Endometrium (tissue), 2 donors: ENCODE results near the gene KCNJ4.
"Not testable (repeated sequence)": the region's sequence is repeated elsewhere in the genome, so short reads cannot be mapped to it uniquely, and the experiment has no call there.

Source experiments
- FAIRE-seq: peaks from 2 replicates; lab custom pipeline; 2012; peaks lifted over from hg19 to GRCh38; lab: Jason Lieb, UNC
- donor health status: control.
- donor health status: control.

Gene KCNJ4

DNA sequence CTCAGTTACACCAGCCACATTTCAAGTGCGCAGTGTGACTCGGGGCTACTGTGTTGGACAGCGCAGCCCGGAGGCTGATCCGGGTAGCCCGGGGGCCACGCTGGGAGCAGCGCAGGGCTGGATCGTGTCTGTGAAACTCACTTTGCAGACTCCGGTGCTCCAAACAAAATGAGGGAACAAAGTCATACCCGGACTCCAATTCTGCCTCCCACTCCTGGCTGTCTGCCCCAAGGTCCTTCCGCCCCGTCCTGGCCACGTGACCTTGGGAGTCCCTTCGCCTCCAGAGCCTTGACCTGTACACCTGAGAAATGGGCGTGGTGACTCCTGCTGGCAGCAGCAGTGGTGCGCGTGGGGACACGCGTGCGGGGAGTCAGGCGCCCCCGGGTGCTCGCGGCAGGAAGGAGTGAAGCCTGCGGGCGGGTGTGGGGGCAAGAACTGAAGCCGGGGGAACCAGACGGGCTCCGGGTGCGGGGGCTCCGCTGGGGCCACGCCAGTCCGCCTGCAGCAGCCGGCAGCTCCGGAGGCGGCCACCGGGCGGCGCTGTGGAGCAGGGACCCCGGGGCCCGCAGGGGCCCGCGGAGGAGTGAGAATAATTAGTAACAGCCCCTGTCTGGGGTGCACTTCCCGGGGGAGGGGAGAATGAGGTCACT lies 42.4 kb downstream of the KCNJ4 start:
- no peak for FAIRE-seq

DNA sequence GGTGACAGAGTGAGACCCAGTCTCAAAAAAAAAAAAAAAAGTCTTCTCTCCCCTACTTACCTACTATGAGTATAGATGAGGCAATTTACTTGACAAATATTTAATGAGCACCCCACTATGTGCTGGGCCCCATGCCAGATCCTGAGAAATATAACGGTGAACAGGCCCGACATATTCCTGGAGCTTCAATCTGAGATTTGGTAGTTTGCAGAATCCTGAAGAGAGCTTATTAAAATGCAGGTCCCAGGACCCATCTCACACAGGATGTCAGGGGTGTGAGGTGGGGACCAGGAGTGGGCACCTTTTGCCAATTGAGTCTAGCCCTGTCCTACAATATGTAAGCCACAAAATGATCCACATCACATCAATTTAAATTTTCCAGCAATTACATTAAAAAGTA lies 44.0 kb downstream of the KCNJ4 start:
- FAIRE-seq, result no peak

DNA sequence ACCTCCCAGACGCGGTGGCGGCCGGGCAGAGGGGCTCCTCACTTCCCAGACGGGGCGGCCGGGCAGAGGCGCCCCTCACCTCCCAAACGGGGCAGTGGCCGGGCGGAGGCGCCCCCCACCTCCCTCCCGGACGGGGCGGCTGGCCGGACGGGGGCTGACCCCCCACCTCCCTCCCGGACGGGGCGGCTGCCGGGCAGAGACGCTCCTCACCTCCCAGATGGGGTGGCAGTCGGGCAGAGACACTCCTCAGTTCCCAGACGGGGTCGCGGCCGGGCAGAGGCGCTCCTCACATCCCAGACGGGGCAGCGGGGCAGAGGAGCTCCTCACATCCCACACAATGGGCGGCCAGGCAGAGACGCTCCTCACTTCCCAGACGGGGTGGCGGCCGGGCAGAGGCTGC lies 45.1 kb downstream of the KCNJ4 start:
- not testable (repeated sequence) for FAIRE-seq

DNA sequence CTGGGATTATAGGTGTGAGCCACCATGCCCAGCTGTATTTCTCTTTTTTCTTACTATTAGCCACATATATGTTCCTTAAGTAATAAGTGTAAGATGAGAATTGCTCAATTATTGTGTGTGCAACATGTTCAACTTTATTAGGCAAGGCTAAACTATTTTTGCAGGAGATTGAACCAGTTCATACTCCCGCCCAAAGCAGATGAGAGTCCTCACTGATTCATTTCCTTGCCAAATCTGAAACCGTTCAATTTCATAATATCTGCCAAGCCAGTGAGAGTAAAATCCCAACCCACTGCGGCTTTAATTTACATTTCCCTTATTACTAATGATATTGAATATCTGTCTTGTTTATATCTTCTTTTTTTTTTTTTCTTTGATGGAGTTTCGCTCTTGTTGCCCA lies 48.4 kb downstream of the KCNJ4 start:
- no peak for FAIRE-seq

DNA sequence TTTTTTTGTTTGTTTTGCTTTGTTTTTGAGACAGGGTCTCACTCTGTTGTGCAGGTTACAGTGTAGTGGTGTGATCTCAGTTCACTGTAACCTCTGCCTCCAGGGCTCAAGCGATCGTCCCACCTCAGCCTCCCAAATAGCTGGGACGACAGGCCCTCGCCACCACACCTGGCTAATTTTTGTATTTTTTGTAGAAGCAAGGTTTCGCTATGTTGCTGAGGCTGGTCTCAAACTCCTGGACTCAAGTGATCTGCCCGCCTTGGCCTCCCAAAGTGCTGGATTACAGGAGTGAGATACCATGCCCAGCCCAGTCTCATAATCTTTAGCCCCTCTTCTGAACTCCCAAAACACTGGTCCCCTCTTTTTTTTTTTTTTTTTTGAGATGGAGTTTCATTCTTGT lies 50.6 kb downstream of the KCNJ4 start:
- no peak for FAIRE-seq

DNA sequence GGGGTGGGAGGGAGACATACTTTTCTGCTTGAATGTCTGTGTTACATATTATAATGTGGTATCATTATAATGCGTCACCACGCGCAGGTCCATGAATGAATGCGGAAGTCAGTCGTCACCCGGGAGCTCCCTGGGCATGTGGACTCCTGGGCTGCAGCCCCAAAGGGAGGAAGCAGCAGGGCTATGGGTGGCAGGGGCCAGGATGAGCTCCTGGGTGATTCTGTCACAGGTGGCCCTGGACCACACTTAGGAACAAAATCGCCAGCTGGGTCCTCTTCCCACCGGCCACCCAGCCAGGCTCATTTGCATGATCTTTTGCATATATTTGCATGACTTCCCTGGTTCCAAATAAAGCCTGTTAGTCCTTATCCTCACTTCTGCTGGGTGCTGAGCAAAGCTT lies 51.2 kb downstream of the KCNJ4 start:
- no peak for FAIRE-seq

DNA sequence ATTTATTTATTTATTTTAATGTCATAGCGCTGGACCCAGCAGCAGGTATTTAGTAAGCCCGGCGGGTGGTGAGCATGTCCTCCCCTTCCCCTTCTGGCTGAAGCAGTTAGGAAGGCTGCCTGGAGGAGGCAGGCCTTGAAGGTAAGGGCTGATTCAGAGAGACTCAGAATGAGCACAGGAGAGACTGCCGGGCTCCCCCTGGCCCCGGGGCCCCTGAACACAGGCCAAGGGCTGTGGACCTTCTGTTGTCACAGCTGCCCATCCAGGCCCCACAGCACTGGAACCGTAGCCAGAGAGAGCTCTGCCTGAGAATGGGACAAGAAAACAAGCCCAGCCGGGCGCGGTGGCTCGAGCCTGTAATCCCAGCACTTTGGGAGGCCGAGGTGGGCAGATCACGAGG lies 52.8 kb downstream of the KCNJ4 start:
- FAIRE-seq, result no peak

DNA sequence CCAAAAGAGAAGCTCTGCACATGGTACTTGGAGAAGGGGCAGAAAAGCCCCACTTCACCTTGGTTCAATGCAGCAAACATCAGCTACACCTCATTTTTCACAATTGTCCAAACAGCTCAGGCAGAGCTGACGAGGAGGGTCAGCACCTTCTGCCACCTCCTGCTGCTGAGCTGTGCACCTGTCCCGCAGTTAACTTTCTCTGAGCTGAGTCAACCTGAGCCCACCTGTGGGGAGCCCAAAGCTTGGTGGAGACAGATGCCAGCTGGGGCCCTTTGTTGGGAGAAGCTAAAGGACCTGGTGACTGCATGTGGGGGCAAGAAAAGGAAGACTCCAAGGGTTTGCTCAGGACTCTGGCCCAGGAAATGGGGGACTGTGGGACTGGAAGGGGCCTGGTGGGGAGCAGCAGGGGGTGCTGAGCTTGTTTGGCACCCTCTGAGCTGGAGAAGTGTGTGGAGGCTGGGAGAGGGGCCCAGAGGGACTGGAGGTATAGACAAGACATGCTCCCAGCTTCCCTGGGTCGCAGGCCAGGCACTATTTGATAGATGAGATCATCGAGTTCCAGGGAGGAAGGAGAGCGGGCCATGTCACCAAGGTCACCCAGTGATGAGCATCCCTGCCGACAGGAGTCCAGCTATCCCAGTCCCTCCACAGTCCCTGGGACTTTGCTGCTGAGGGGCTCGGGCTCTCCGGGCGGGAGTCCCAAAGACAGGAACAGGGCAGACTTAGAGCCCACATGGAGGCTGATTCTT lies 53.5 kb downstream of the KCNJ4 start:
- FAIRE-seq, result no peak

DNA sequence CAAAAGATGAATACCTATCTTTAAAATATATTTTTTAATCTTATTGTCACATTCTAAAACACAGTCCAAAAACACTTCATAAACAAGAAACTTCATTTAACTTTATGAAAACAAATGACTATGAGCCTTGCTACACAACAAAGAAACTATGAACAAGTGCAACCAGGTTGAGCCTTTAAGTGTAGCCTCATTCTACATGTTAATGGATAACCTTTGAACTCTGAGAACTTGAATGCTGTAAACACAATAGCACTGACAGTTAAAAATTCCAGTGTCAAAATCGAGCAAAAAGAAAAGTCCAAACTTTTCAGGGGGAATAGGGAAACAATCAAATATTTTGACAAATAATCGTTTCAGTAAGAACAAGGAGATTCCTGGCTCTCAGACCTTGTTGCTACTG lies 54.7 kb downstream of the KCNJ4 start:
- FAIRE-seq, result peak; percentile 58

DNA sequence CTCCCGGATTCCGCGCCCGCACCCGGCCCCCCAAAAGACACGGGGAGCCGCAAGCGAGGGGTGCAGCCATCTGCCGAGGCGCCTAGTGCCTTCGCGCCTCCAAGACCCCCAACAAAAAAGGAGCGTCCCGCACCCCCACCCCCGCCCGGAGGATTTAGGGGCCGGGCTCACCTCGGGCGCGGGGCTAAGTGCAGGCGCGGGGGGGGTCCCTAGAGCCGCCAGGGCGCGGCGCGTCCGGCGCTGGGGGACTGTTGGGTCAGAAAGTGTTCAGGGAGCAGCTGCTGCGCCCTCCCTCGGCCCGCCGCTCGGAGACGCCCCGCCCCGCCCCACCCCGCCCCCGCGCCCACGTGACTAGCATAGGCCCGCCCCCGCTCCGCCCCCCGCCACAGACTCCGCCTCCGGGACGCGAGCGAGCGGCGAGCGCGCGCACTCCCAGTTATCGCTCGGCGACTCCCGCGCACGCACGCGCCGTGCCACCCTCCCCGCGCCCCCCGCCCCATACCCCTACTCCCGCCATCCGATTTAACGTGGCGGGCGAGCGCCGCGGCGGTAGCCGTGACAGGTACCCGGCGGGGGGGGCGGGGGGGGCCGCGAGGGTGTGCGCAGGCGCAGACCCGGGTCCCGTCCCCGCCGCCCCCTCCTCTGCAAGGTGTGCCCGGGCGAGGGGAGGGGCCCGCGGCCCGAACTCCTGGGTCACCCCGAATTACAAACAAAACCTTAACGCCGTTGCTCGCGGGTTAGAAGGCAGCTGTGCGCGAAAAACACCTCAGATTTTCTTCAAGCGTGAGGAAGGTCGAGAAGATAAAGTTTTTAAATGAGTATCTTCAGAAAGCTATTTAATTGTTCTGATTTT lies 56.2 kb downstream of the KCNJ4 start:
- no peak for FAIRE-seq

DNA sequence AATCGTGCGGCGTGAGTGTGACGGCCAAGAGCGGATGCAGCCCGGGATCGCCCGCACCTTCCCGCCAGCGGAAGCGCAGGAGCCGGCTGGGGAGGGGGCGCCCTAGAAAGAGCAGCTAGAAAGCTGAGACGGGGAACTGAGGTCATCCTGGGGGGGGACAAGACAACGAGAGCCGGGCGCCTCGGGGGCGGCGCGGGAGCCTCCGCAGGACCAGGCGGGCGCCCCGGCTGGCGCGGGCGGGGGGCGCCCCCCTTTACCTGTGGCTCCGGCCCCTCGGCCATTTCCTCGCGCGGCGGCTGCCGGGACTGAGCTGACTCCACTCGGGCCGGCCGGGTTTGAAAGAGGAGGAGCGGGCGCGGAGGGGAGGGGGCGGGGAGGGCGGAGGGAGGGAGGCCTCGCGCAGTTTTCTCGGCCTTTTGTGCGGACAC lies 56.8 kb downstream of the KCNJ4 start:
- FAIRE-seq, result not testable (repeated sequence)

DNA sequence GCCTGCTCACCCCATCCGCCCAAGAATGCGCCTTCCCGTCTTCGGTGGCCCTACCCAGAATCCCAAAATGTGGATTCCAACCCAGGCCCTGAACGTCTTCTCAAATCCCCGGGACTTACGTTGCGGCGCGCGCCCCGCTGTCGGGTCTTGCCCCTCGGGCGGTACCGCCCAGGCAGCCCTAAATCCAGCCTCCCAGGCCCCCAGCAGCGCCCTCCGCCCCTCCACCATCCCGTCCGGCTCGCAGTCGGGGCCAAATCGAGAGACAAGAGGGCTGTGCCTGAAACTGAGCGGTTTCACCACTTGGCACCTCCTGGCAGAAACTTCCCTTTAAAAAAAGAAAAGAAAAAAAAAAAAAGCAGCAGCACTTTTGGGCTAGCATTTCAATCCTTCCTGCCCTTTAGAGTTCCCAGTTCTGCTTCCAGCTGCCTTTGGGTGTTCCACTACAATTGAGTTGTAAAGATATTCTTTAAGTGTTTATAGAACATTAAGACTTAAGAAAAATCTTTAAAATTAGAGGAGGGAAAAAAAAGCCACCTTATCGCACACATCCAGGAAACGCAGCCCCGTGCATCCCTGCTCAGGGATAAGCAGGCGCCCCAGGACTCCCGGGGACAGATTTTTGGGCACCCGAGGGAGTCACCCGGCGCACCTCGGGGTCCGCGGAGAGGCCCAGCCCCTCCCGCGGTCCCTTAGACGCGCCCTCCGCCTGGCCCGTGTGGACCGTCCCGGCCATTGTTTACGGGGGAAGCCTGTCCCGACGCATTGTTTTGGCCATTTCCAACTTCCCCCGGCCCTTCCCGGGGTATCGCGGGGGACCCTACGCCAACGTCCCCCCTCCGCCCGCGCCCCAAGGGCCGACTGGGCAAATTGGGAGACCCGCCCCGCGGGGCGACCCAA lies 57.6 kb downstream of the KCNJ4 start:
- FAIRE-seq, result no peak

DNA sequence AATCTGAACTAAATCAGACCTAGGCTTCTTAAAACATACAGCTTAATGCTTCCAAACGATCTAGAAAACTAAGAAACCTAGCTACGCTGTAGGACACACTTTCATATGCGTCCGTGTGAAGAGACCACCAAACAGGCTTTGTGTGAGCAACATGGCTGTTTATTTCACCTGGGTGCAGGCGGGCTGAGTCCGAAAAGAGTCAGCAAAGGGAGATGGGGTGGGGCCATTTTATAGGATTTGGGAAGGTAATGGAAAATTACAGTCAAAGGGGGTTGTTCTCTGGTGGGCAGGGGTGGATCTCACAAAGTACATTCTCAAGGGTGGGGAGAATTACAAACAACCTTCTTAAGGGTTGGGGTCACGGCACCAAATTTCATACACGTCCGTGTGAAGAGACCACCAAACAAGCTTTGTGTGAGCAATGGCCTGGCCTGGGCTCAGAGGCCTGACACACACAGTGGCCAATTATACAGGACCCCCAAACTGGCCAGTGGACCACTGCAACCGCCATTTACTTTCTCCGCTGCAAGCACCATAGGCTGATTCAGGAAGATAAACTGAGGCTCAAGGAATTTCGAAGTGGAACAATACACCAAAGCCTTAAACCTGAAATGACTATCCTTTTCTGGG lies 58.4 kb downstream of the KCNJ4 start:
- FAIRE-seq, result not testable (repeated sequence)

DNA sequence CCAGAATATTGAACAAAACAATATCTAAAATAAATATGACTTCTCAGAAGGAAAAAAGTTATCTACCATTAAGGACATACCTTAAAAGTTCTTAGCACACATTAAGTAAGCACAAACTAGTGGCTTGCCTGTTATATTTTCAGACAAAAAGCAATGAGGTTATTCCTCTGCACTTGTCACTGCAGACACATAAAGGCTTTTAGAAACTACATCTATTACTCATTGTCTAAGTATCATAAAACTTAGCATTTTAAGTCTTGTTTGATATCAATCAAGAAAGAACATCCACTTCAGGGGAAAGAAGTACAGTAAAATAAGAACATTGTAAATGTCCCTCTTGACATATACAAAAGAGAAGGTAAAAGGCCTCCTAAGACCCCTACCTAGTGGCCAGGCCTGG lies 59.1 kb downstream of the KCNJ4 start:
- not testable (repeated sequence) for FAIRE-seq

DNA sequence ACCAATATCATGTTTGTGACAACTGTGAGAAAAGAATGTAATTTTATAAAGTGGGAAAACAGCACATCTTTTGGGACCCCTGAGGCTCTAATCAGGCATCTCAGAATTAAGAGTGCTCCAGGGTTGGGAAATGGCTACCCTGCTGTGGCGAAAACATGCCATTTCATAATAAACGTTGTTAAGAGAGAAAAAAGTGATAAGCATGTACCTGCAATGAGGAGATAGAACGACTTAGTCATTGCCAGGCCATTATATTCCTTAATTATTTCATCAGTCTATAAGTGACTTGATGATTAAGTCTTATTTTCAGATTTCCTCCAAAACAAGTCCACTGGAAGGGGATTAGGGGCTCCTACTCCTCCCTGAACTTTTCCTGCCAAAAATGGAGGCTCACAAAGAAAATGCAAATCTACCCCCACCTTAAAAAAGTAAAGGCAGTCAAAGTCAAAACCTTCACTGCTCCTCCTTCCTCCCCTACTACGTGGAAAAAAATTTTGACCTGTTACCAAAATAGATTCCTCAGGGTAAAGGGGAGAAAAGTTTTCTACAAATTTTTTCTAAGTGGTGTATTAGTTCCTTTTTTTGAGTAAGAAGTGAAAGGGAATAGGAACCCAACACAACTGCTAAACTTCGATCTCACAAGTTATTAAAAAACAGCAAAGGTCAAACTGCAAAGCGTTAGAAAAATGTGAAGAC lies 59.9 kb downstream of the KCNJ4 start:
- not testable (repeated sequence) for FAIRE-seq

DNA sequence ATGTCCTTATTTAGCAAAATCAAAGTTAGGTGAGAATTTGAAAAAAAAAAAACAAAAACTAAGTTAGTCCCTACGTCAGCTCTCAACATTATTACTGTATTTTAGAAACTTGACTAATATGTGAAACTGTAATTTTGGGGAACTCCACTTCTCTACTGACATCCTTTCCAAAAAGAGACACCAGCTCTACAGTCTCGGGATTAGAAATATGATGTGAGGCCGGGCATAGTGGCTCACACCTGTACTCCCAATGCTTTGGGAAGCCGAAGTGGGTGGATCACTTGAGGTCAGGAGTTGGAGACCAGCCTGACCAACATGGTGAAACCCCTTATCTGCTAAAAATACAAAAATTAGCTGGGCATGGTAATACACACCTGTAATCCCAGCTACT lies 65.6 kb downstream of the KCNJ4 start:
- FAIRE-seq, result not testable (repeated sequence)

DNA sequence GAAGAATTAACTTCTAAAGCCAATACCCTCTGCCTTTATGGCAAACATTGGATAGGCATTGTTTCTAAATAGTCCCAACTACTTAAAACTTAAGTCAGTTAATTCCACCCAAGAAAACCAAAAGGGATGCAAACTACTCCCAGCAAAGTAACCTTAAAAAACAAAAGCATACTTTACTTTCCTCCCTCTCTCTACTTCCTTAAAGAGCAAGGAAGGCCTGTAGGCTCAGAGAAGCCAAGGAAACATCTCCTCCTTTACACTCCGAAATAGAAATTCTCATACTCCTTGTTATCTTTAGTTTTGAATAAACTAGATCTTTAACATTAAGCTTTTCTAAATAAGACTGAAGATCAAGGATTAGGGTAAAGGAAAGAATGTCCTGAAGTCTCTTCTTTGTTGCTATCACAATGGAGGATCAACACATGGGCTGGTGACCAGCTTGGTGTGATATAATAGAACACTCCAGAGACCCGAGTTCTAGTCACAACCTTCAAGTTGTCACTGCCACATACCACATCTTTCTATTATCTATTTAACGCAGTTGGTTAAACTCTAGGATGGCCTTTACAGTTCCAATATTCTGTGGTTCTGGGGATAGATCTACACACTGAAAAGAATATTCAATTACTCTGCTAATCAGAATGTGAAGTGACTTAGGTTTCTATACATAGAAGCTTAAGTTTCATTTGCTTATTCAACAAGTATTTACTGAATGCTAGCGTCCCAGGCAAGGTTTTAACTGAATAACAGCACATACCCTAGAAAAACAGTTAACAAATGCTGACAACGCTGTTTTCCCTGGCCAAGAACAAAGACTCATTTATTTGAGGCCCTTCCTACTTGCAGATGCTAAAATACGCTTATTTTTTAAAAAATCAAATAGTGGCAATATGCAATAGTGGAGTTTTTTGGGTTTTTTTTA lies 66.2 kb downstream of the KCNJ4 start:
- not testable (repeated sequence) for FAIRE-seq

DNA sequence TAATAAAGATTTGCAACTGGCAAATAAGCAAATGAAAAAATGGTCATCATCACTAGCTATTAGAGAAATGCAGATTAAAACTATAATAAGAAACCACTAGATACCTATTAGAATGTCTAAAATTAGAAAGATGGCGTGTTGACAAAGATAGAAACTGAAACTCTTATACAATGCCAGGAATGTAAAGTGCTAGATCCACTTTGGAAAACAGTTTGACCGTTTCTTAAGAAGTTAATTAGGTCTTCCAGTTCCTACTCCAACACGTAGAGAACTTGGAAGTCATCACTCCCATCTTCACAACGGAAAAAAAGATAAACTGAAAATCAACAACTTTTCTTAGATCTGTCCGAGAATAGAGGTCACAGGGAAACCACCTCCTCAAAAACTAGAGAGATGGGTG lies 68.1 kb downstream of the KCNJ4 start:
- not testable (repeated sequence) for FAIRE-seq

DNA sequence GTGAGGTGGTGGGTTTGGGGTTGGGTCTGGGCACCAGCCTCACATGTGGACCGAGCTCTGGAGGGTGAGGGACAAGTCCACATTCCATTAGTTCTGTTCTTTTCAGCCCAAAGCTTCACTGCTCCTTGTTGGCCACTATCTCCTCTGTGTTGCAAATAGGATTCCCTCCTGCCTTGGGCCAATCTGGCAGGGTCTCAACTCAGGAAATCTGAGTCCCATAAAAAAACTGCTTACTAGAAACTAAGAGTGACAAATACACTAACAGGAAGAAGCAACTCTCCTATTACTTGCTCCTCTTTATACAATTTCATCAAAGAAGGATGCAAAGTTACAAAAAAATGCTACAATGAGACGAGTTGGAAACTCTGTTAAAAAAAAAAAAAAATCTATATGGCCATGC lies 71.6 kb downstream of the KCNJ4 start:
- no peak for FAIRE-seq

DNA sequence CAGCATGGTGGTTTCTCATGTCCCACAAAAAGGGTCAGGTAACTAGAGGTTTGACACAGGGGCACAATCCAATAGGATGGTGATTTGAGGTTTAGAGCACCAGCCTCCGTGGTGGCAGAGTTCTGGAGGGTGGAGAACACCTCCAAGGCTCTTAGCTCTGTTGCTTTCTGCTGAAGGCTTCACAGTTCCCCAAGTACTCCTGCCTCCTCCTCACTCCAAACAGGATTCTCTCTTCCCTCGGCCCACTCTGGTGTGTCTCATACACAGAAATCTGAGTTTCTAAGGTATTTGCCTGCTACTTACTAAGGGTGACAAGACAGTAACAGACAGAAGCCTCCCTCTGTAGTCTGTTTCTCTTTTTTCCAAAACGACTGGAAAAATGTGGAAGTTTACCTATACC lies 73.6 kb downstream of the KCNJ4 start:
- FAIRE-seq, result not testable (repeated sequence)
